SU-DHL-6 (cell line): ENCODE measurements around the gene RGN.

Experiments
- H2AFZ ChIP-seq: fragments of 200-600 bp; sonication (generic); 2 replicates; pipeline ENCODE4 v1.6.1; 2014; ENCODE audit warnings: low read depth, mild to moderate bottlenecking, moderate library complexity, mixed read lengths, antibody characterized with exemption, low read length; ENCODE audit not compliant: severe bottlenecking
- H3F3A ChIP-seq: fragments of 200-600 bp; shearing (Covaris generic); 2 replicates; pipeline ENCODE4 v1.6.0; 2016; ENCODE audit warnings: antibody characterized with exemption, mild to moderate bottlenecking; ENCODE audit not compliant: insufficient read depth
- H3K27ac ChIP-seq: fragments of 200-600 bp; sonication (generic); 2 replicates; pipeline ENCODE4 v1.5.1; 2016; ENCODE audit warnings: low read depth, mild to moderate bottlenecking, low read length, moderate library complexity, mixed read lengths
- H3K27me3 ChIP-seq: fragments of 200-600 bp; sonication (generic), shearing (Covaris generic); 2 replicates; pipeline ENCODE4 v1.6.0; 2014; ENCODE audit warnings: mild to moderate bottlenecking, low read length
- H3K36me3 ChIP-seq: fragments of 200-600 bp; sonication (generic); 2 replicates; pipeline ENCODE4 v1.6.1; 2014; ENCODE audit warnings: mild to moderate bottlenecking, low read length, mixed read lengths
- H3K4me2 ChIP-seq: fragments of 300-600, 200-600 bp; shearing (Covaris generic), sonication (generic); 2 replicates; pipeline ENCODE4 v1.6.0; 2014; ENCODE audit warnings: low read length, low read depth, mild to moderate bottlenecking; ENCODE audit not compliant: poor library complexity, severe bottlenecking
- H3K4me3 ChIP-seq: fragments of 200-600 bp; sonication (generic); 2 replicates; pipeline ENCODE4 v1.5.1; 2014; ENCODE audit warnings: antibody characterized with exemption, low read length, mild to moderate bottlenecking, mixed read lengths; ENCODE audit not compliant: insufficient read depth, poor library complexity, severe bottlenecking
- H3K79me2 ChIP-seq: fragments of 200-600 bp; sonication (generic); 2 replicates; pipeline ENCODE4 v1.6.1; 2014; ENCODE audit warnings: mild to moderate bottlenecking, low read length, moderate library complexity; ENCODE audit not compliant: insufficient read depth
- H3K9ac ChIP-seq: fragments of 200-600 bp; sonication (generic); 2 replicates; pipeline ENCODE4 v1.7.0; 2014; ENCODE audit warnings: mild to moderate bottlenecking, low read length
- H3K9me2 ChIP-seq: fragments of 200-600 bp; sonication (generic); replicated peaks from 2 replicates; pipeline ENCODE4 v1.6.1; 2014; ENCODE audit warnings: low read length; ENCODE audit not compliant: insufficient read depth
- H3K9me3 ChIP-seq: fragments of 200-600 bp; sonication (generic); 2 replicates; pipeline ENCODE4 v1.6.1; 2014; ENCODE audit warnings: low read length, mixed read lengths; ENCODE audit not compliant: insufficient read depth
- H4K20me1 ChIP-seq: fragments of 200-600 bp; sonication (generic); 2 replicates; pipeline ENCODE4 v1.6.1; 2014; ENCODE audit warnings: low read depth, mild to moderate bottlenecking, antibody characterized with exemption, low read length, moderate library complexity, mixed read lengths
- EZH2phosphoT487 ChIP-seq: fragments of 200-600 bp; sonication (generic), shearing (Covaris generic); conservative IDR thresholded peaks from 2 replicates; pipeline ENCODE4 v1.6.1; 2018; ENCODE audit warnings: mild to moderate bottlenecking, antibody characterized with exemption, low read length, moderate library complexity, mixed read lengths
- TF ChIP-seq, protein P1 (sequence below): fragments of 200-600 bp; sonication (generic); IDR thresholded peaks from one replicate; pipeline ENCODE4 v1.5.1; 2017; ENCODE audit warnings: antibody characterized with exemption, mild to moderate bottlenecking, low read length, moderate library complexity; ENCODE audit not compliant: insufficient read depth, poor library complexity, severe bottlenecking

Gene RGN

DNA sequence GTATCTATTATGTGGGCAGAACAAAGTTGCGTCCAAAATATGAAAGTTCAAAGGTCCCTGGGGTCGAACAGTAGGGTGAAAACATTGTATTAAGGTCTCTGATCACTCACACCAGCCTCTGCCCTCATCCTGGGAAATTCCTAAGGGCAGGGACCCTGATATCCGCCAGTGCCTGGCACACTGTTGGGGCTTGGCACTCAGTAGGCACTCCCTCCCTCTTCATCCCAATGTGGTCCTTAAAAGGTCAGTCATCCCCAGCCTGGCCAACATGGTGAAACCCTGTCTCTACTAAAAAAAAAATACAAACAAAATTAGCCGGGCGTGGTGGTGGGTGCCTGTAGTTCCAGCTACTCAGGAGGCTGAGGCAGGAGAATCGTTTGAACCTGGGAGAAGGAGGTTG lies 59.9 kb downstream of the RGN start:
- TF ChIP-seq EZH2phosphoT487, result no peak
- TF ChIP-seq, protein P1, sequence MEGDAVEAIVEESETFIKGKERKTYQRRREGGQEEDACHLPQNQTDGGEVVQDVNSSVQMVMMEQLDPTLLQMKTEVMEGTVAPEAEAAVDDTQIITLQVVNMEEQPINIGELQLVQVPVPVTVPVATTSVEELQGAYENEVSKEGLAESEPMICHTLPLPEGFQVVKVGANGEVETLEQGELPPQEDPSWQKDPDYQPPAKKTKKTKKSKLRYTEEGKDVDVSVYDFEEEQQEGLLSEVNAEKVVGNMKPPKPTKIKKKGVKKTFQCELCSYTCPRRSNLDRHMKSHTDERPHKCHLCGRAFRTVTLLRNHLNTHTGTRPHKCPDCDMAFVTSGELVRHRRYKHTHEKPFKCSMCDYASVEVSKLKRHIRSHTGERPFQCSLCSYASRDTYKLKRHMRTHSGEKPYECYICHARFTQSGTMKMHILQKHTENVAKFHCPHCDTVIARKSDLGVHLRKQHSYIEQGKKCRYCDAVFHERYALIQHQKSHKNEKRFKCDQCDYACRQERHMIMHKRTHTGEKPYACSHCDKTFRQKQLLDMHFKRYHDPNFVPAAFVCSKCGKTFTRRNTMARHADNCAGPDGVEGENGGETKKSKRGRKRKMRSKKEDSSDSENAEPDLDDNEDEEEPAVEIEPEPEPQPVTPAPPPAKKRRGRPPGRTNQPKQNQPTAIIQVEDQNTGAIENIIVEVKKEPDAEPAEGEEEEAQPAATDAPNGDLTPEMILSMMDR, result no peak
- no peak overlapping the region for H2AFZ ChIP-seq
- no peak overlapping the region for H3K9ac ChIP-seq
- no peaks in the 10 kb centered on the region for H3K27me3 ChIP-seq
- no peaks in the 10 kb centered on the region for H3K9me3 ChIP-seq
- no peaks in the 10 kb centered on the region; the same call in 1 of the 2 replicates for H3F3A ChIP-seq
- H3K79me2 ChIP-seq, result peaks cover 4% of the 10 kb centered on the region; the same call in 1 of the 2 replicates
- H3K27ac ChIP-seq, result no peak overlapping the region
- H3K4me2 ChIP-seq, result no peak overlapping the region
- H3K9me2 ChIP-seq, result no peaks in the 10 kb centered on the region
- no peaks in the 10 kb centered on the region for H3K36me3 ChIP-seq
- no peak overlapping the region for H3K4me3 ChIP-seq
- H4K20me1 ChIP-seq, result no peaks in the 10 kb centered on the region
